ENCODE data around the gene CD46. TPM values are rescaled to one million over a fixed set of nuclear protein-coding genes. Genes with fewer than 3 reads are reported as not detected.

Gene CD46
- total and polyA plus RNA-seq, 10 of the 15 experiments (the other 5 are each of a cell fraction or from before 2014, with no cell fraction given): 61.1 to 198 (median 81.4) TPM

GRCh38 chr1:207831517-207832327 lies 79.9 kb downstream of the CD46 start (continued):
- peak; percentile 13; the same call in 1 of the 2 replicates for TF ChIP-seq SPI1 (IDR thresholded peaks at IDR 0.05; ENCODE audit: borderline replicate concordance, insufficient read depth, low read depth, low read length)
- TF ChIP-seq ETV6 (conservative IDR thresholded peaks at IDR 0.05 in 1 of 2, IDR thresholded peaks at IDR 0.05 in 1 of 2; ENCODE audit: borderline replicate concordance in 1 of 2, low read depth in 1 of 2): peak in 1 of 2 experiments; percentile 31; a peak in 1 of 4 replicates
- TF ChIP-seq NFYA (IDR thresholded peaks at IDR 0.05; ENCODE audit: borderline replicate concordance, low read depth, low read length): no peak
- TF ChIP-seq SRF (IDR thresholded peaks at IDR 0.05; ENCODE audit: low read depth in 2 of 2, low read length in 2 of 2): 0 out of 4 replicates have a peak, but pooled peaks of 1 of the 2 experiments have one; percentile 23
- no peak for TF ChIP-seq NKRF (conservative IDR thresholded peaks at IDR 0.05)
- TF ChIP-seq IKZF2 (IDR thresholded peaks at IDR 0.05): peak; percentile 86 to 91
- TF ChIP-seq ZNF622 (IDR thresholded peaks at IDR 0.05): no peak
- no peak for TF ChIP-seq CTCF (IDR thresholded peaks at IDR 0.05 in 2 of 3, conservative IDR thresholded peaks at IDR 0.05 in 1 of 3; ENCODE audit: control insufficient read depth in 2 of 3, extremely low read depth in 1 of 3, insufficient read depth in 1 of 3, low read depth in 3 of 3, low read length in 3 of 3)
- TF ChIP-seq ATF3 (IDR thresholded peaks at IDR 0.05; ENCODE audit: borderline replicate concordance, extremely low read depth, low read depth, low read length): peak; percentile 68; the same call in 1 of the 2 replicates
- peak; percentile 64 for TF ChIP-seq SMARCA5 (IDR thresholded peaks at IDR 0.05)
- no peak for TF ChIP-seq POLR2AphosphoS2 (IDR thresholded peaks at IDR 0.05; ENCODE audit: low read depth, low read length)
